Trophoblast cell (in vitro differentiated cells and primary cell): Measurements from ENCODE around the gene BRSK1.

ENCODE experiments used
- DNase-seq, 2 donors: peaks; one replicate each; pipeline ENCODE4 v3.0.0-alpha.2; 2016
- H2AFZ ChIP-seq: 2 replicates; pipeline ENCODE4 v1.6.1; 2013; ENCODE audit warnings: low read length, moderate library complexity, mild to moderate bottlenecking; ENCODE audit not compliant: insufficient read depth, poor library complexity
- H2AK5ac ChIP-seq: 2 replicates; pipeline ENCODE4 v1.6.1; 2013; ENCODE audit warnings: mild to moderate bottlenecking, low read length
- H2BK120ac ChIP-seq: 2 replicates; pipeline ENCODE4 v1.6.1; 2013; ENCODE audit warnings: low read length, mild to moderate bottlenecking, moderate library complexity; ENCODE audit not compliant: insufficient read depth, poor library complexity
- H2BK12ac ChIP-seq: 2 replicates; pipeline ENCODE4 v1.6.1; 2013; ENCODE audit warnings: mild to moderate bottlenecking, low read length, moderate library complexity
- H2BK5ac ChIP-seq: 2 replicates; pipeline ENCODE4 v1.6.1; 2013; ENCODE audit warnings: low read length, low read depth, moderate library complexity, mild to moderate bottlenecking; ENCODE audit not compliant: poor library complexity
- H3K14ac ChIP-seq: 2 replicates; pipeline ENCODE4 v1.6.1; 2013; ENCODE audit warnings: mild to moderate bottlenecking, low read length
- H3K18ac ChIP-seq: 2 replicates; pipeline ENCODE4 v1.6.1; 2013; ENCODE audit warnings: mild to moderate bottlenecking, low read length
- H3K23ac ChIP-seq: 2 replicates; pipeline ENCODE4 v1.6.1; 2013; ENCODE audit warnings: low read length
- H3K27ac ChIP-seq: 2 replicates; pipeline ENCODE4 v1.5.1; 2013; ENCODE audit warnings: low read depth, mild to moderate bottlenecking, inconsistent platforms, low read length, moderate library complexity
- H3K27me3 ChIP-seq: 2 replicates; pipeline ENCODE4 v1.6.1; 2013; ENCODE audit warnings: inconsistent platforms, mild to moderate bottlenecking, low read length, moderate library complexity; ENCODE audit not compliant: insufficient read depth
- H3K36me3 ChIP-seq, 2 experiments: 1 replicate in 1 of 2; 2 replicates in 1 of 2; pipeline ENCODE4 v1.6.1; 2013; ENCODE audit warnings: low read length in 2 of 2, mild to moderate bottlenecking in 2 of 2, moderate library complexity in 1 of 2; ENCODE audit not compliant: insufficient read depth in 2 of 2, control insufficient read depth in 1 of 2
- H3K4ac ChIP-seq: 2 replicates; pipeline ENCODE4 v1.6.1; 2013; ENCODE audit warnings: low read depth, mild to moderate bottlenecking, low read length, moderate library complexity
- H3K4me1 ChIP-seq, 2 experiments: 1 replicate in 1 of 2; 2 replicates in 1 of 2; pipeline ENCODE4 v1.6.1; 2013; ENCODE audit warnings: low read length in 2 of 2, mild to moderate bottlenecking in 2 of 2, moderate library complexity in 1 of 2; ENCODE audit not compliant: insufficient read depth in 2 of 2, control insufficient read depth in 1 of 2
- H3K4me2 ChIP-seq: 2 replicates; pipeline ENCODE4 v1.6.1; 2013; ENCODE audit warnings: inconsistent platforms, mild to moderate bottlenecking, low read length, moderate library complexity
- H3K4me3 ChIP-seq: 2 replicates; pipeline ENCODE4 v1.5.1; 2013; ENCODE audit warnings: mild to moderate bottlenecking, low read depth, low read length, inconsistent platforms
- H3K79me1 ChIP-seq: one replicate; pipeline ENCODE4 v1.6.1; 2013; ENCODE audit warnings: low read length
- H3K79me2 ChIP-seq: 2 replicates; pipeline ENCODE4 v1.6.1; 2013; ENCODE audit warnings: low read length, mild to moderate bottlenecking; ENCODE audit not compliant: control insufficient read depth, insufficient read depth, poor library complexity
- H3K9ac ChIP-seq: 2 replicates; pipeline ENCODE4 v1.6.1; 2013; ENCODE audit warnings: mild to moderate bottlenecking, low read length
- H3K9me3 ChIP-seq: 2 replicates; pipeline ENCODE4 v1.6.1; 2013; ENCODE audit warnings: low read depth, mild to moderate bottlenecking, control low read depth, inconsistent platforms, low read length; ENCODE audit not compliant: insufficient read depth
- H4K12ac ChIP-seq: 2 replicates; pipeline ENCODE4 v1.6.1; 2013; ENCODE audit warnings: low read depth, mild to moderate bottlenecking, low read length, moderate library complexity
- H4K8ac ChIP-seq: 2 replicates; pipeline ENCODE4 v1.6.1; 2013; ENCODE audit warnings: low read depth, mild to moderate bottlenecking, low read length, moderate library complexity
- H4K91ac ChIP-seq: one replicate; pipeline ENCODE4 v1.6.1; 2013; ENCODE audit warnings: low read depth, mild to moderate bottlenecking, low read length, moderate library complexity
- WGBS: extraction: QIAGEN DNeasy Blood & Tissue Kit; methylation state at CpG from one replicate; pipeline ENCODE4 v1.1.7; 2013; ENCODE audit warnings: missing lambda C conversion rate; ENCODE audit not compliant: insufficient read length, insufficient coverage; ENCODE audit errors: extremely low coverage; 5-methylcytosine and 5-hydroxymethylcytosine counted together

BRSK1 gene

GRCh38 chr19:55315956-55316525, 32.2 kb downstream of the BRSK1 start:
- peaks cover 3% of the 10 kb centered on the region for H3K79me1 ChIP-seq
- no peaks in the 10 kb centered on the region for H3K79me2 ChIP-seq
- H3K4ac ChIP-seq: no peak overlapping the region
- no peak overlapping the region for H3K23ac ChIP-seq
- no peak overlapping the region for H2BK5ac ChIP-seq
- H3K4me1 ChIP-seq: peaks cover 2 to 6% of the 10 kb centered on the region in 2 experiments
- no peak overlapping the region for H2AFZ ChIP-seq
- no peak overlapping the region for H2BK120ac ChIP-seq
- H4K12ac ChIP-seq: no peak overlapping the region
- H4K91ac ChIP-seq: no peak overlapping the region
- H3K9me3 ChIP-seq: no peaks in the 10 kb centered on the region
- H3K36me3 ChIP-seq: peaks cover 0 to 5% of the 10 kb centered on the region in 2 experiments
- H3K4me2 ChIP-seq: no peak overlapping the region
- no peak overlapping the region for H3K18ac ChIP-seq
- no peak overlapping the region for H2AK5ac ChIP-seq
- no peaks in the 10 kb centered on the region for H3K27me3 ChIP-seq
- H3K9ac ChIP-seq: no peak overlapping the region
- no peak overlapping the region for H4K8ac ChIP-seq
- H3K14ac ChIP-seq: no peak overlapping the region
- no peak overlapping the region for H2BK12ac ChIP-seq
- no peak overlapping the region for H3K4me3 ChIP-seq
- WGBS: no CpG with 5 or more reads among the region's 13 CpGs
- H3K27ac ChIP-seq: no peak overlapping the region
- no peak for DNase-seq

GRCh38 chr19:55316646-55317045, 32.8 kb downstream of the BRSK1 start:
- no CpG with 5 or more reads among the region's 8 CpGs for WGBS
- no peak overlapping the region for H3K4me2 ChIP-seq
- no peak overlapping the region for H4K8ac ChIP-seq
- H3K9ac ChIP-seq: no peak overlapping the region
- H3K4me3 ChIP-seq: no peak overlapping the region
- H2AFZ ChIP-seq: no peak overlapping the region
- H4K91ac ChIP-seq: no peak overlapping the region
- no peak for DNase-seq
- H2AK5ac ChIP-seq: no peak overlapping the region
- no peak overlapping the region for H2BK12ac ChIP-seq
- no peak overlapping the region for H3K4ac ChIP-seq
- H3K23ac ChIP-seq: no peak overlapping the region
- no peak overlapping the region for H3K18ac ChIP-seq
- H3K27ac ChIP-seq: no peak overlapping the region
- H2BK5ac ChIP-seq: no peak overlapping the region
- H3K4me1 ChIP-seq: peaks cover 2 to 6% of the 10 kb centered on the region in 2 experiments
- H3K14ac ChIP-seq: no peak overlapping the region
- no peak overlapping the region for H2BK120ac ChIP-seq
- H4K12ac ChIP-seq: no peak overlapping the region
- no peaks in the 10 kb centered on the region for H3K9me3 ChIP-seq
- no peaks in the 10 kb centered on the region for H3K27me3 ChIP-seq
- H3K79me1 ChIP-seq: peaks cover 3% of the 10 kb centered on the region
- no peaks in the 10 kb centered on the region for H3K79me2 ChIP-seq
- H3K36me3 ChIP-seq: peaks cover 0 to 5% of the 10 kb centered on the region in 2 experiments

- DNase-seq: peak; percentile 45 to 76
- no peak overlapping the region for H3K27ac ChIP-seq
- peak overlapping the region; percentile 97 for H2AFZ ChIP-seq
- no peaks in the 10 kb centered on the region for H3K27me3 ChIP-seq
- H3K4me1 ChIP-seq: peaks cover 0 to 6% of the 10 kb centered on the region in 2 experiments
- H2BK5ac ChIP-seq: no peak overlapping the region
- no peak overlapping the region for H2BK120ac ChIP-seq
- H2AK5ac ChIP-seq: no peak overlapping the region
- no peak overlapping the region for H3K23ac ChIP-seq
- no peak overlapping the region for H2BK12ac ChIP-seq
- no peak overlapping the region for H3K4ac ChIP-seq
- H3K79me1 ChIP-seq: peaks cover 3% of the 10 kb centered on the region
- WGBS: no CpG with 5 or more reads among the region's 21 CpGs
- H4K8ac ChIP-seq: peak overlapping the region; percentile 77
- H3K79me2 ChIP-seq: no peaks in the 10 kb centered on the region
- no peak overlapping the region for H3K4me3 ChIP-seq
- peak overlapping the region; percentile 65 for H3K4me2 ChIP-seq
- H3K18ac ChIP-seq: no peak overlapping the region
- peak overlapping the region; percentile 78 for H4K91ac ChIP-seq
- peak overlapping the region; percentile 81 for H4K12ac ChIP-seq
- H3K9ac ChIP-seq: no peak overlapping the region
- no peaks in the 10 kb centered on the region for H3K9me3 ChIP-seq
- no peaks in the 10 kb centered on the region for H3K36me3 ChIP-seq
- H3K14ac ChIP-seq: peak overlapping the region; percentile 73
Observed at GRCh38 chr19:55319785-55320184, 36.0 kb downstream of the BRSK1 start.

- no peak overlapping the region for H2BK12ac ChIP-seq
- peaks cover 0 to 7% of the 10 kb centered on the region in 2 experiments for H3K4me1 ChIP-seq
- no peak overlapping the region for H3K4ac ChIP-seq
- H3K14ac ChIP-seq: no peak overlapping the region
- no peak overlapping the region for H3K9ac ChIP-seq
- H3K27ac ChIP-seq: no peak overlapping the region
- WGBS: no CpG with 5 or more reads among the region's 8 CpGs
- H3K4me3 ChIP-seq: no peak overlapping the region
- no peak overlapping the region for H2AK5ac ChIP-seq
- no peak overlapping the region for H2BK120ac ChIP-seq
- no peak overlapping the region for H4K8ac ChIP-seq
- H2AFZ ChIP-seq: no peak overlapping the region
- no peaks in the 10 kb centered on the region for H3K27me3 ChIP-seq
- H4K91ac ChIP-seq: no peak overlapping the region
- peaks cover 1% of the 10 kb centered on the region for H3K9me3 ChIP-seq
- H2BK5ac ChIP-seq: no peak overlapping the region
- peaks cover 3% of the 10 kb centered on the region for H3K79me1 ChIP-seq
- H3K18ac ChIP-seq: no peak overlapping the region
- no peaks in the 10 kb centered on the region for H3K79me2 ChIP-seq
- DNase-seq: no peak
- no peak overlapping the region for H4K12ac ChIP-seq
- peaks cover 0 to 2% of the 10 kb centered on the region in 2 experiments for H3K36me3 ChIP-seq
- H3K23ac ChIP-seq: no peak overlapping the region
- H3K4me2 ChIP-seq: no peak overlapping the region
Observed at GRCh38 chr19:55320844-55321419, 37.1 kb downstream of the BRSK1 start.
